Right lobe of liver (tissue), 6 donors: Measurements from ENCODE around the gene HDC. TPM values are rescaled to one million over a fixed set of nuclear protein-coding genes. Genes with fewer than 3 reads are reported as not detected.

Source experiments
- ATAC-seq, 4 donors: fragments of 200-7000 bp; cut with Tn5 transposase; one replicate each; pipeline ENCODE4 v1.9.1; 2020; ENCODE audit warnings: mild to moderate bottlenecking in 4 of 4, moderate library complexity in 4 of 4
- DNase-seq, 3 donors: peaks; one replicate each; pipeline ENCODE4 v3.0.0-alpha.2; 2020
- H3K27ac ChIP-seq, 3 donors: fragments of 200-600 bp; one replicate each; pipeline ENCODE4 v1.8.0; 2022
- H3K27me3 ChIP-seq, 2 donors: fragments of 200-600 bp; one replicate each; pipeline ENCODE4 v1.8.0; 2022
- H3K36me3 ChIP-seq, 4 donors: fragments of 200-600 bp; sonication (generic) in 1 of 4; one replicate each; pipeline versions ENCODE4 v1.5.1 to v1.8.0; 2017 to 2022; ENCODE audit warnings: control low read depth in 1 of 4
- H3K4me1 ChIP-seq, 4 donors: fragments of 200-600 bp; sonication (generic) in 1 of 4; one replicate each; pipeline versions ENCODE4 v1.5.1 to v1.8.0; 2017 to 2022; ENCODE audit warnings: control low read depth in 1 of 4
- H3K4me3 ChIP-seq, 3 donors: fragments of 200-600 bp; one replicate each; pipeline ENCODE4 v1.8.0; 2022
- H3K9me3 ChIP-seq, 4 donors: fragments of 200-600 bp; sonication (generic) in 1 of 4; one replicate each; pipeline versions ENCODE4 v1.5.1 to v1.8.0; 2017 to 2022; ENCODE audit warnings: control low read depth in 1 of 4
- POLR2A ChIP-seq: fragments of 450-650 bp; IDR thresholded peaks from one replicate; pipeline ENCODE4 v1.6.1; 2017; ENCODE audit warnings: antibody characterized with exemption, mild to moderate bottlenecking
- WGBS: methylation state at CpG from one replicate; pipeline ENCODE4 v1.1.6; 2018; ENCODE audit warnings: low coverage, low lambda C conversion rate; ENCODE audit not compliant: insufficient coverage; ENCODE audit errors: missing lambda C conversion rate; 5-methylcytosine and 5-hydroxymethylcytosine counted together
- intact Hi-C, 2 donors: fragments of 100-400 bp; cut with DNase I; formaldehyde crosslinking; loops; one replicate each; pipeline versions ENCODE4 v1.11.2 to v1.14.1; 2022
- long read RNA-seq: library from polyadenylated mRNA; unstranded; transcript quantifications from one replicate; pipeline ENCODE4 v2.0.0, GENCODE V29; 2019
- total RNA-seq, 6 experiments: library from RNA; depleted of rRNA in 2 of 6; stranded (reverse); fragments of >200 nt in 2 of 6; fragmentation: NEBNext Ultra II Directional in 3 of 6; extraction: Animal tissue kit (Norgen Biotek cat#: 25700) in 3 of 6; gene quantifications; one replicate each; pipeline versions ENCODE4 v1.1.0 to v1.2.4, GENCODE V29; 2016 to 2023
- TF ChIP-seq, protein P1 (sequence below), 4 donors: fragments of 200-600 bp in 3 of 4; fragments of 450-650 bp in 1 of 4; IDR thresholded peaks; one replicate each; pipeline versions ENCODE4 v1.5.1 to v1.8.0; 2016 to 2022; ENCODE audit warnings: antibody characterized with exemption in 4 of 4, mild to moderate bottlenecking in 2 of 4
- donor health status: DM: no; HTN: yes; CAD: no.
- donor health status: DM: no; HTN: no; CAD: no.
- donor health status: DM: no; HTN: no; CAD: no.
- donor health status: DM: no; HTN: yes; CAD: no.
- donor health status: DM: no; HTN: yes; CAD: no.

The HDC gene, protein sequence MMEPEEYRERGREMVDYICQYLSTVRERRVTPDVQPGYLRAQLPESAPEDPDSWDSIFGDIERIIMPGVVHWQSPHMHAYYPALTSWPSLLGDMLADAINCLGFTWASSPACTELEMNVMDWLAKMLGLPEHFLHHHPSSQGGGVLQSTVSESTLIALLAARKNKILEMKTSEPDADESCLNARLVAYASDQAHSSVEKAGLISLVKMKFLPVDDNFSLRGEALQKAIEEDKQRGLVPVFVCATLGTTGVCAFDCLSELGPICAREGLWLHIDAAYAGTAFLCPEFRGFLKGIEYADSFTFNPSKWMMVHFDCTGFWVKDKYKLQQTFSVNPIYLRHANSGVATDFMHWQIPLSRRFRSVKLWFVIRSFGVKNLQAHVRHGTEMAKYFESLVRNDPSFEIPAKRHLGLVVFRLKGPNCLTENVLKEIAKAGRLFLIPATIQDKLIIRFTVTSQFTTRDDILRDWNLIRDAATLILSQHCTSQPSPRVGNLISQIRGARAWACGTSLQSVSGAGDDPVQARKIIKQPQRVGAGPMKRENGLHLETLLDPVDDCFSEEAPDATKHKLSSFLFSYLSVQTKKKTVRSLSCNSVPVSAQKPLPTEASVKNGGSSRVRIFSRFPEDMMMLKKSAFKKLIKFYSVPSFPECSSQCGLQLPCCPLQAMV
- under 1 TPM in 3 of 6 experiments, not detected in 3; 0.26 to 0.47 (median 0.34) TPM for total RNA-seq
- long read RNA-seq = 0 reads

GRCh38 chr15:50265620-50266019, at the start of gene HDC:
HDC (minus strand) TSS chr15:50265726; CDS start chr15:50265623, 103 bp downstream.
- 79% methylated on average over 3 of the region's 9 CpGs for WGBS
- no peaks in the 10 kb centered on the region for H3K36me3 ChIP-seq
- DNase-seq (no peak), ATAC-seq (no peak)
- H3K27ac ChIP-seq = no peak within 1 kb of the TSS
- TF ChIP-seq, protein P1, sequence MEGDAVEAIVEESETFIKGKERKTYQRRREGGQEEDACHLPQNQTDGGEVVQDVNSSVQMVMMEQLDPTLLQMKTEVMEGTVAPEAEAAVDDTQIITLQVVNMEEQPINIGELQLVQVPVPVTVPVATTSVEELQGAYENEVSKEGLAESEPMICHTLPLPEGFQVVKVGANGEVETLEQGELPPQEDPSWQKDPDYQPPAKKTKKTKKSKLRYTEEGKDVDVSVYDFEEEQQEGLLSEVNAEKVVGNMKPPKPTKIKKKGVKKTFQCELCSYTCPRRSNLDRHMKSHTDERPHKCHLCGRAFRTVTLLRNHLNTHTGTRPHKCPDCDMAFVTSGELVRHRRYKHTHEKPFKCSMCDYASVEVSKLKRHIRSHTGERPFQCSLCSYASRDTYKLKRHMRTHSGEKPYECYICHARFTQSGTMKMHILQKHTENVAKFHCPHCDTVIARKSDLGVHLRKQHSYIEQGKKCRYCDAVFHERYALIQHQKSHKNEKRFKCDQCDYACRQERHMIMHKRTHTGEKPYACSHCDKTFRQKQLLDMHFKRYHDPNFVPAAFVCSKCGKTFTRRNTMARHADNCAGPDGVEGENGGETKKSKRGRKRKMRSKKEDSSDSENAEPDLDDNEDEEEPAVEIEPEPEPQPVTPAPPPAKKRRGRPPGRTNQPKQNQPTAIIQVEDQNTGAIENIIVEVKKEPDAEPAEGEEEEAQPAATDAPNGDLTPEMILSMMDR (IDR thresholded peaks at IDR 0.05) = no peak
- no peak for TF ChIP-seq POLR2A
- intact Hi-C loops = no loop called here
- H3K9me3 ChIP-seq = no peaks in the 10 kb centered on the region
- no peak within 1 kb of the TSS for H3K4me3 ChIP-seq
- H3K27me3 ChIP-seq = no peaks in the 10 kb centered on the region
- H3K4me1 ChIP-seq = peaks cover 0 to 8% (median 0%) of the 10 kb centered on the region in 4 donors

- Histone ChIP-seq H3K27me3 (no peaks in the 10 kb centered on the region), H3K36me3 (no peaks in the 10 kb centered on the region), H3K4me3 (no peak overlapping the region), H3K4me1 (no peaks in the 10 kb centered on the region), H3K27ac (no peak overlapping the region), H3K9me3 (no peaks in the 10 kb centered on the region)
- no peak for DNase-seq
- intact Hi-C loops = no loop called here
- no peak for TF ChIP-seq POLR2A
- TF ChIP-seq, protein P1 (IDR thresholded peaks at IDR 0.05) = no peak
- ATAC-seq = no peak
- 82% methylated on average over 2 of the region's 2 CpGs for WGBS
These were observed 47.1 kb upstream of the HDC start for GRCh38 chr15:50312636-50313035.

GRCh38 chr15:50307799-50308198, 42.3 kb upstream of the HDC start:
- TF ChIP-seq, protein P1 (IDR thresholded peaks at IDR 0.05) = no peak
- no peak for TF ChIP-seq POLR2A
- H3K27ac ChIP-seq = no peak overlapping the region

DNA sequence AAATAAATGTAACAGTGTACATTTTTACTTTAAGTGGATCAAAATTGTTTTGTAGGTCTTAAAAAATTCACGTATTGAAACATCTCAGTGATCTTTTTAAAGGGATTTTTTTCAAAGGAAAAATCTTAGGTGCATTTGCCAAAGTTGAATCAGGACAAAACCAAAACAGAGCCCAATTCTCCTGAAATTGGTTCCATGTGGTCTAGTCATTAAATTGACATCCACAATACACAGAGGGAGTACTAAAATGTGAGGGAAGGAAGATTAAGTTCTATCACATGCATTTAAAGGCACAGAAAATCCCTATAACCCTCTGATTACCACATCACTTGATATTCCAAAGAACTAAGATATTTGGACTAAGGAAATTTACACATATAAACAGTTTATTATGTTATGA, 39.3 kb upstream of the HDC start:
- no peak overlapping the region for H3K27ac ChIP-seq
- no peak overlapping the region for H3K4me3 ChIP-seq
- H3K36me3 ChIP-seq = peaks cover 0 to 27% (median 4%) of the 10 kb centered on the region in 4 donors
- H3K9me3 ChIP-seq = no peaks in the 10 kb centered on the region
- DNase-seq = no peak
- no peak for TF ChIP-seq POLR2A
- TF ChIP-seq, protein P1 (IDR thresholded peaks at IDR 0.05) = no peak
- H3K27me3 ChIP-seq = no peaks in the 10 kb centered on the region
- ATAC-seq = no peak
- WGBS = 73% methylated on average over 1 of the region's 1 CpG
- H3K4me1 ChIP-seq = no peaks in the 10 kb centered on the region
- intact Hi-C loops = no loop called here

More at GRCh38 chr15:50307799-50308198, 42.3 kb upstream of the HDC start:
- no peaks in the 10 kb centered on the region for H3K4me1 ChIP-seq
- no peaks in the 10 kb centered on the region for H3K27me3 ChIP-seq
- H3K36me3 ChIP-seq = peaks cover 0 to 5% (median 0%) of the 10 kb centered on the region in 4 donors
- H3K4me3 ChIP-seq = no peak overlapping the region
- no peak for DNase-seq
- intact Hi-C loops = no loop called here
- H3K9me3 ChIP-seq = no peaks in the 10 kb centered on the region
- ATAC-seq = no peak
